ENCODE results near the gene LAPTM5.

The LAPTM5 gene

GRCh38 chr1:30721812-30722537 is 35.6 kb downstream of the LAPTM5 start:
- H3K4me1 Mint-ChIP-seq, result peaks cover 31% of the 10 kb centered on the region
- H3K27ac Mint-ChIP-seq, result no peak overlapping the region
- no peak overlapping the region for H3K4me3 Mint-ChIP-seq
- H3K36me3 Mint-ChIP-seq (ENCODE audit: low read depth), result peaks cover 2% of the 10 kb centered on the region
- ATAC-seq (no peak), DNase-seq (no peak)
- no peaks in the 10 kb centered on the region for H3K27me3 Mint-ChIP-seq
- H3K9me3 Mint-ChIP-seq, result no peaks in the 10 kb centered on the region

GRCh38 chr1:30721341-30721793 is 36.2 kb downstream of the LAPTM5 start:
- DNase-seq, result no peak
- no peak for ATAC-seq
- H3K9me3 Mint-ChIP-seq, result no peaks in the 10 kb centered on the region
- peaks cover 33% of the 10 kb centered on the region for H3K4me1 Mint-ChIP-seq
- no peak overlapping the region for H3K4me3 Mint-ChIP-seq
- H3K27me3 Mint-ChIP-seq, result no peaks in the 10 kb centered on the region
- H3K27ac Mint-ChIP-seq, result no peak overlapping the region
- peaks cover 2% of the 10 kb centered on the region for H3K36me3 Mint-ChIP-seq (ENCODE audit: low read depth)

GRCh38 chr1:30720271-30721223 is 37.0 kb downstream of the LAPTM5 start:
- Mint-ChIP-seq H3K4me1 (peaks cover 33% of the 10 kb centered on the region), H3K4me3 (peak overlapping the region; percentile 84), H3K36me3 (ENCODE audit: low read depth) (peaks cover 5% of the 10 kb centered on the region), H3K27me3 (no peaks in the 10 kb centered on the region), H3K27ac (no peak overlapping the region), H3K9me3 (peaks cover 2% of the 10 kb centered on the region)
- no peak for DNase-seq
- ATAC-seq, result no peak

- Mint-ChIP-seq H3K27me3 (no peaks in the 10 kb centered on the region), H3K4me3 (peak overlapping the region; percentile 84), H3K9me3 (peaks cover 4% of the 10 kb centered on the region), H3K27ac (peak overlapping the region; percentile 92), H3K4me1 (peaks cover 33% of the 10 kb centered on the region), H3K36me3 (ENCODE audit: low read depth) (peaks cover 7% of the 10 kb centered on the region)
- no peak for ATAC-seq
- DNase-seq, result no peak
Observed at GRCh38 chr1:30719406-30720270, 37.9 kb downstream of the LAPTM5 start.

GRCh38 chr1:30718636-30719405 is 38.8 kb downstream of the LAPTM5 start:
- Mint-ChIP-seq H3K36me3 (ENCODE audit: low read depth) (peaks cover 7% of the 10 kb centered on the region), H3K9me3 (peaks cover 4% of the 10 kb centered on the region), H3K27ac (peak overlapping the region; percentile 92), H3K4me3 (peak overlapping the region; percentile 84), H3K27me3 (no peaks in the 10 kb centered on the region), H3K4me1 (peaks cover 30% of the 10 kb centered on the region)
- ATAC-seq (peak; percentile 55), DNase-seq (peak; percentile 88)

GRCh38 chr1:30718091-30718635 is 39.4 kb downstream of the LAPTM5 start:
- Mint-ChIP-seq H3K9me3 (peaks cover 4% of the 10 kb centered on the region), H3K27ac (peak overlapping the region; percentile 82), H3K36me3 (ENCODE audit: low read depth) (peaks cover 7% of the 10 kb centered on the region), H3K4me1 (peaks cover 30% of the 10 kb centered on the region), H3K27me3 (no peaks in the 10 kb centered on the region), H3K4me3 (peak overlapping the region; percentile 87)
- ATAC-seq (peak; percentile 95), DNase-seq (peak; percentile 99)

- no peak for ATAC-seq
- H3K4me3 Mint-ChIP-seq, result peak overlapping the region; percentile 40
- no peaks in the 10 kb centered on the region for H3K27me3 Mint-ChIP-seq
- no peak for DNase-seq
- H3K27ac Mint-ChIP-seq, result no peak overlapping the region
- peaks cover 5% of the 10 kb centered on the region for H3K36me3 Mint-ChIP-seq (ENCODE audit: low read depth)
- H3K9me3 Mint-ChIP-seq, result peaks cover 4% of the 10 kb centered on the region
- H3K4me1 Mint-ChIP-seq, result peaks cover 26% of the 10 kb centered on the region
Observed at GRCh38 chr1:30716646-30717045, 40.9 kb downstream of the LAPTM5 start.

GRCh38 chr1:30715886-30716285 is 41.7 kb downstream of the LAPTM5 start:
- Mint-ChIP-seq H3K4me3 (no peak overlapping the region), H3K36me3 (ENCODE audit: low read depth) (peaks cover 5% of the 10 kb centered on the region), H3K27me3 (no peaks in the 10 kb centered on the region), H3K9me3 (peaks cover 4% of the 10 kb centered on the region), H3K27ac (no peak overlapping the region), H3K4me1 (peaks cover 24% of the 10 kb centered on the region)
- ATAC-seq, result no peak
- no peak for DNase-seq

GRCh38 chr1:30715216-30715615 is 42.4 kb downstream of the LAPTM5 start:
- Mint-ChIP-seq H3K36me3 (ENCODE audit: low read depth) (peaks cover 5% of the 10 kb centered on the region), H3K27ac (no peak overlapping the region), H3K27me3 (no peaks in the 10 kb centered on the region), H3K4me1 (peaks cover 17% of the 10 kb centered on the region), H3K9me3 (peaks cover 4% of the 10 kb centered on the region), H3K4me3 (no peak overlapping the region)
- ATAC-seq, result no peak
- peak; percentile 35 for DNase-seq

- peaks cover 11% of the 10 kb centered on the region for H3K4me1 Mint-ChIP-seq
- peaks cover 5% of the 10 kb centered on the region for H3K36me3 Mint-ChIP-seq (ENCODE audit: low read depth)
- ATAC-seq (no peak), DNase-seq (no peak)
- H3K9me3 Mint-ChIP-seq, result peaks cover 4% of the 10 kb centered on the region
- no peaks in the 10 kb centered on the region for H3K27me3 Mint-ChIP-seq
- no peak overlapping the region for H3K27ac Mint-ChIP-seq
- no peak overlapping the region for H3K4me3 Mint-ChIP-seq
Observed at GRCh38 chr1:30714536-30715090, 43.0 kb downstream of the LAPTM5 start.

GRCh38 chr1:30714025-30714424 is 43.5 kb downstream of the LAPTM5 start:
- Mint-ChIP-seq H3K36me3 (ENCODE audit: low read depth) (peaks cover 5% of the 10 kb centered on the region), H3K27ac (no peak overlapping the region), H3K27me3 (peaks cover 2% of the 10 kb centered on the region), H3K4me1 (peaks cover 8% of the 10 kb centered on the region), H3K9me3 (peaks cover 4% of the 10 kb centered on the region), H3K4me3 (no peak overlapping the region)
- ATAC-seq, result no peak
- no peak for DNase-seq

- Mint-ChIP-seq H3K9me3 (peaks cover 4% of the 10 kb centered on the region), H3K4me1 (peaks cover 8% of the 10 kb centered on the region), H3K27me3 (peaks cover 4% of the 10 kb centered on the region), H3K4me3 (no peak overlapping the region), H3K27ac (no peak overlapping the region), H3K36me3 (ENCODE audit: low read depth) (peaks cover 5% of the 10 kb centered on the region)
- DNase-seq (no peak), ATAC-seq (no peak)
Observed at GRCh38 chr1:30713311-30713710, 44.3 kb downstream of the LAPTM5 start.

GRCh38 chr1:30712583-30712982 is 45.0 kb downstream of the LAPTM5 start:
- ATAC-seq, result no peak
- Mint-ChIP-seq H3K9me3 (peaks cover 4% of the 10 kb centered on the region), H3K4me1 (peaks cover 6% of the 10 kb centered on the region), H3K4me3 (no peak overlapping the region), H3K36me3 (ENCODE audit: low read depth) (peaks cover 5% of the 10 kb centered on the region), H3K27ac (no peak overlapping the region), H3K27me3 (peaks cover 4% of the 10 kb centered on the region)
- DNase-seq, result no peak
